Loucy (cell line): ENCODE data around the gene KRTAP10-10.
"Not testable (repeated sequence)": the region's sequence is repeated elsewhere in the genome, so short reads cannot be mapped to it uniquely, and the experiment has no call there.

ENCODE experiments used
- H2AFZ ChIP-seq: fragments of 200-600 bp; sonication (generic); 2 replicates; pipeline ENCODE4 v1.6.0; 2016; ENCODE audit warnings: antibody characterized with exemption, mild to moderate bottlenecking, low read length, moderate library complexity
- H3F3A ChIP-seq: fragments of 200-600 bp; 2 replicates; pipeline ENCODE4 v1.6.0; 2016; ENCODE audit warnings: antibody characterized with exemption, low read depth, mild to moderate bottlenecking
- H3K27me3 ChIP-seq: fragments of 200-600 bp; sonication (generic); 2 replicates; pipeline ENCODE4 v1.6.1; 2014; ENCODE audit warnings: low read length, mild to moderate bottlenecking; ENCODE audit not compliant: insufficient read depth, poor library complexity, severe bottlenecking
- H3K36me3 ChIP-seq: fragments of 200-600 bp; sonication (generic); 2 replicates; pipeline ENCODE4 v1.6.1; 2016; ENCODE audit warnings: low read length; ENCODE audit not compliant: insufficient read depth
- H3K4me1 ChIP-seq: fragments of 200-600 bp; sonication (generic); 2 replicates; pipeline ENCODE4 v1.5.1; 2014; ENCODE audit warnings: low read length, mild to moderate bottlenecking; ENCODE audit not compliant: insufficient read depth, poor library complexity, severe bottlenecking
- H3K4me2 ChIP-seq: fragments of 200-600 bp; sonication (generic); 2 replicates; pipeline ENCODE4 v1.6.0; 2014; ENCODE audit warnings: antibody characterized with exemption, low read length, low read depth, mild to moderate bottlenecking; ENCODE audit not compliant: poor library complexity, severe bottlenecking
- H3K4me3 ChIP-seq: fragments of 200-600 bp; sonication (generic); 2 replicates; pipeline ENCODE4 v1.5.1; 2014; ENCODE audit warnings: low read length, mild to moderate bottlenecking, mixed read lengths; ENCODE audit not compliant: poor library complexity, severe bottlenecking
- H3K79me2 ChIP-seq: fragments of 200-600 bp; sonication (generic); 2 replicates; pipeline ENCODE4 v1.6.1; 2014; ENCODE audit warnings: low read length; ENCODE audit not compliant: insufficient read depth
- H3K9ac ChIP-seq: fragments of 200-600 bp; sonication (generic); 2 replicates; pipeline ENCODE4 v1.6.0; 2014; ENCODE audit warnings: mild to moderate bottlenecking, low read depth, low read length, moderate library complexity; ENCODE audit not compliant: poor library complexity, severe bottlenecking
- H3K9me2 ChIP-seq: fragments of 200-600 bp; sonication (generic); replicated peaks from 2 replicates; pipeline ENCODE4 v1.6.1; 2016; ENCODE audit warnings: low read depth, low read length, mixed read lengths
- H3K9me3 ChIP-seq: fragments of 200-600 bp; sonication (generic); 2 replicates; pipeline ENCODE4 v1.6.1; 2014; ENCODE audit warnings: mild to moderate bottlenecking, antibody characterized with exemption, low read length, low read depth; ENCODE audit not compliant: insufficient read depth
- H4K20me1 ChIP-seq: fragments of 200-600 bp; sonication (generic); 2 replicates; pipeline ENCODE4 v1.6.0; 2014; ENCODE audit warnings: antibody characterized with exemption, low read length, mild to moderate bottlenecking; ENCODE audit not compliant: insufficient read depth, poor library complexity, severe bottlenecking
- EZH2phosphoT487 ChIP-seq: fragments of 200-600 bp; IDR thresholded peaks from 2 replicates; pipeline ENCODE4 v1.6.1; 2018; ENCODE audit warnings: antibody characterized with exemption, mild to moderate bottlenecking, moderate library complexity, borderline replicate concordance
- TF ChIP-seq, protein P1 (sequence below): fragments of 200-600 bp; sonication (generic); conservative IDR thresholded peaks from 2 replicates; pipeline ENCODE4 v1.5.1; 2014; ENCODE audit warnings: mild to moderate bottlenecking, antibody characterized with exemption, low read length

Gene KRTAP10-10

GRCh38 chr21:44657635-44658540 lies 20.7 kb downstream of the KRTAP10-10 start, which contains the start of gene KRTAP12-3:
TSS of gene KRTAP12-3 (plus strand) at chr21:44657932. CDS start at chr21:44657980, 48 bp downstream.
- no peak within 1 kb of the TSS for H3K4me2 ChIP-seq
- no peaks in the 10 kb centered on the region for H3K27me3 ChIP-seq
- H3F3A ChIP-seq = no peaks in the 10 kb centered on the region
- H3K9me3 ChIP-seq = peaks cover 5% of the 10 kb centered on the region; the same call in 1 of the 2 replicates
- TF ChIP-seq EZH2phosphoT487 = no peak
- TF ChIP-seq, protein P1, sequence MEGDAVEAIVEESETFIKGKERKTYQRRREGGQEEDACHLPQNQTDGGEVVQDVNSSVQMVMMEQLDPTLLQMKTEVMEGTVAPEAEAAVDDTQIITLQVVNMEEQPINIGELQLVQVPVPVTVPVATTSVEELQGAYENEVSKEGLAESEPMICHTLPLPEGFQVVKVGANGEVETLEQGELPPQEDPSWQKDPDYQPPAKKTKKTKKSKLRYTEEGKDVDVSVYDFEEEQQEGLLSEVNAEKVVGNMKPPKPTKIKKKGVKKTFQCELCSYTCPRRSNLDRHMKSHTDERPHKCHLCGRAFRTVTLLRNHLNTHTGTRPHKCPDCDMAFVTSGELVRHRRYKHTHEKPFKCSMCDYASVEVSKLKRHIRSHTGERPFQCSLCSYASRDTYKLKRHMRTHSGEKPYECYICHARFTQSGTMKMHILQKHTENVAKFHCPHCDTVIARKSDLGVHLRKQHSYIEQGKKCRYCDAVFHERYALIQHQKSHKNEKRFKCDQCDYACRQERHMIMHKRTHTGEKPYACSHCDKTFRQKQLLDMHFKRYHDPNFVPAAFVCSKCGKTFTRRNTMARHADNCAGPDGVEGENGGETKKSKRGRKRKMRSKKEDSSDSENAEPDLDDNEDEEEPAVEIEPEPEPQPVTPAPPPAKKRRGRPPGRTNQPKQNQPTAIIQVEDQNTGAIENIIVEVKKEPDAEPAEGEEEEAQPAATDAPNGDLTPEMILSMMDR = no peak
- H3K4me1 ChIP-seq = no peaks in the 10 kb centered on the region
- no peak within 1 kb of the TSS for H3K4me3 ChIP-seq
- no peaks in the 10 kb centered on the region for H3K79me2 ChIP-seq
- no peak within 1 kb of the TSS for H3K9ac ChIP-seq
- H4K20me1 ChIP-seq = no peaks in the 10 kb centered on the region
- no peaks in the 10 kb centered on the region for H3K36me3 ChIP-seq
- H3K9me2 ChIP-seq = no peaks in the 10 kb centered on the region
- H2AFZ ChIP-seq = no peak within 1 kb of the TSS

DNA sequence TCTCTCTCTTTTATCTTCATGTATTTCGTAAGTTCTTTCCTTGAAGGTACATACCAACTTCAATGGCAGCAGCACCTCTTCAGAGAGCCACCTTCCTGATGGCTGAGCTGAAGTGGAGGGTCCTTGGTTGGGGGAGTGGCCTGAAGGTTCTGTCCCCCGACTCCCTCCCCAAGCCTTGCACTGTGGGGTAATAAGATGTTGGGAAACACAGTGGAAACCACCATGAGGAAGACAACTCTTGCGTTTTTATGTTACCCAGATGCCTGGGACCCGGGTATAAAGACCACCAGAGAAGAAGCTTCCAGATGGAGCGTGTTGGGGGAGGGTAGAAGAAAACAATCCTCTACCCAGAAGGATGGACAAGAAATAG lies 21.4 kb downstream of the KRTAP10-10 start:
- Histone ChIP-seq H2AFZ (no peak overlapping the region), H3K9me3 (peaks cover 5% of the 10 kb centered on the region; the same call in 1 of the 2 replicates)

DNA sequence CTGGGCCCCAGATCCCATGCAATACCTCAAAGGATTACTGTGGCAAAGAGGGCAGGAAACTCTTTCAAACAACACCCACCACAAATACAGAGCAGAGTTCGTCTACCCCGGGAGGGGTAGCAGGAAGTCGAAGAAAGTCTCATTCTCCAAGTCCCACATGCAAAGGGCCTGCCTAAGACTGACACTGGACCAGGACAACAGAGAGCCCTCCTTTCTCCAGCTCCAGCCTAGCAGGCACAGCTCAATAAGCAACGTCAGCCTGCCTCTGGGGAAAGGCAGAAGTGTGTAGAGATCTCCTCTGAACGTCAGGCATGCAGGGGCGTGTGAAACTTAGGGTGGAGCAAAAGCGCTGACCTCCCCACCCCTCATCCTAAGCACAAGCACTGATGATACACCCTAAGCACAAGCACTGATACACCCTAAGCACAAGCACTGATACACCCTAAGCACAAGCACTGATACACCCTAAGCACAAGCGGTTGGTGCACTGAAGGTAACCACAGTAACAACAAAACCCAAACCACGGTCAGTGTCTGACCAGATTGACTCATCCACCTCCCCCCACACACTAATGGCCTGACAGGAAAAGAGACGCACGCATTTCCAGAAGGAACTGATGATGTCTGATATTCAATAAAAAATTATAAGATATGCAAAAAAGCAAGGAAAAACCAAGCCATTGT lies 21.9 kb downstream of the KRTAP10-10 start:
- H3K36me3 ChIP-seq = no peaks in the 10 kb centered on the region
- H3K79me2 ChIP-seq = no peaks in the 10 kb centered on the region
- H4K20me1 ChIP-seq = no peaks in the 10 kb centered on the region
- H3K9ac ChIP-seq = no peak overlapping the region
- H3K4me1 ChIP-seq = no peaks in the 10 kb centered on the region
- H2AFZ ChIP-seq = no peak overlapping the region
- peaks cover 7% of the 10 kb centered on the region; the same call in 1 of the 2 replicates for H3K9me3 ChIP-seq
- H3K4me3 ChIP-seq = no peak overlapping the region
- H3K9me2 ChIP-seq = no peaks in the 10 kb centered on the region
- no peak overlapping the region for H3K4me2 ChIP-seq
- no peaks in the 10 kb centered on the region for H3F3A ChIP-seq
- no peaks in the 10 kb centered on the region for H3K27me3 ChIP-seq
- TF ChIP-seq, protein P1 = no peak
- TF ChIP-seq EZH2phosphoT487 = no peak

More for the DNA sequence above, 21.4 kb downstream of the KRTAP10-10 start:
- Histone ChIP-seq H3K9ac (no peak overlapping the region), H3K36me3 (no peaks in the 10 kb centered on the region), H3K27me3 (no peaks in the 10 kb centered on the region), H3F3A (no peaks in the 10 kb centered on the region), H3K9me2 (no peaks in the 10 kb centered on the region), H4K20me1 (no peaks in the 10 kb centered on the region), H3K4me3 (no peak overlapping the region), H3K4me1 (no peaks in the 10 kb centered on the region), H3K79me2 (no peaks in the 10 kb centered on the region), H3K4me2 (no peak overlapping the region)
- TF ChIP-seq, protein P1 = no peak
- no peak for TF ChIP-seq EZH2phosphoT487

DNA sequence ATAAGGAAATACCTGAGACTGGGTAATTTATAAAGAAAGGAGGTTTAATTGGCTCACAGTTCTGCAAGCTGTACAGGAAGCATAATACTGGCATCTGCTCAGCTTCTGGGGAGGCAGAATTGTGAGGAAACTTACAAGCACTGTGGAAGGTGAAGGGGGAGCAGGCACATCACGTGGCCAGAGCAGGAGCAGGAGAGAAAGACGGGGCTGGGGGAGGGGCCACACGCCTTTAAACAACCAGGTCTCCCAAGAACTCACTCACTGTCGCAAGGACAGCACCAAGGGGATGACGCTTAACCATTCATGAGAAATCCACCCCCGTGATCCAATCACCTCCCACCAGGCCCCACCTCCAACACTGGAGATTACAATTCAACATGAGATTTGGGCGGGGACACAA lies 24.4 kb downstream of the KRTAP10-10 start:
- H3K4me1 ChIP-seq, H3K9me2 ChIP-seq, H3F3A ChIP-seq, H3K27me3 ChIP-seq, H2AFZ ChIP-seq, H3K36me3 ChIP-seq, H3K79me2 ChIP-seq, H3K4me3 ChIP-seq, H4K20me1 ChIP-seq, H3K9me3 ChIP-seq, H3K4me2 ChIP-seq, H3K9ac ChIP-seq: not testable (repeated sequence)
